ENCODE data around the gene PTCH1.

DNA sequence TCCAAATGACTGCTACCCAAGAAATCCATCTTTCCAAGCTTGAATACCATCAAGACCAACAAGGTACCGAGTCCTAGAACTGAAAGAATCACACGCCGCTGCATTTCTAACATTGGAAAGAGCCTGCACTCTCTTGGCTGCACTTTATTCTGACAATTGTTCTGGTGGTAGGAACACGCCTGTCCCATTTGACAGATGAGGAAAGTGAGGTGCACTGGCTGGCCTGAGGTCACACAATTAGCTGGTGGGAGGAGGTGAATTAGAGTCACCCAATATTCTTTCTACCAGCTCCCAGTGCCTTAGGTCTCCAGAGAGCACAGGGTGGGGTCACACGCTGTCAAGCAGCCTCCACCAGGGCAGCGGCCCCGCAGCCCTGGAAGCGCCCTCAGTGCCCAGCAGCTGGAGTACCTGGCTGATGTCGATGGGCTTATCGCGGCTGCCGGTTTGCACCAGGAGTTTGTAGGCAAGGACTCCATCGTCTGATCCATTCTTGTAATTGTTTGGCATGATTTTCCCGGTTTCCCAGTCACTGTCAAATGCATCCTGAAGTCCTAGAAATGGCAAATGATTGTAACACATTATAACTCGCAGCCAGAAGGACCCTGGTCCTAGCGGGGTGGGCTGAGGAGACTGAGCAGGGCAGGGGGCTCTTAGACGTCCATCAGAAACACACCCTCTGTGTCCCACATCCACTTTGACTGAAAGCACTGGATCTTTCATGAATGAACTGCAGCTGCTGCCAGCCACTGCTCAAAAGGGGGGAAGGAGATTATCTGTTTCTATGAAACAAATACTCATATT lies 55.1 kb downstream of the PTCH1 start:
- TF ChIP-seq, protein P1, sequence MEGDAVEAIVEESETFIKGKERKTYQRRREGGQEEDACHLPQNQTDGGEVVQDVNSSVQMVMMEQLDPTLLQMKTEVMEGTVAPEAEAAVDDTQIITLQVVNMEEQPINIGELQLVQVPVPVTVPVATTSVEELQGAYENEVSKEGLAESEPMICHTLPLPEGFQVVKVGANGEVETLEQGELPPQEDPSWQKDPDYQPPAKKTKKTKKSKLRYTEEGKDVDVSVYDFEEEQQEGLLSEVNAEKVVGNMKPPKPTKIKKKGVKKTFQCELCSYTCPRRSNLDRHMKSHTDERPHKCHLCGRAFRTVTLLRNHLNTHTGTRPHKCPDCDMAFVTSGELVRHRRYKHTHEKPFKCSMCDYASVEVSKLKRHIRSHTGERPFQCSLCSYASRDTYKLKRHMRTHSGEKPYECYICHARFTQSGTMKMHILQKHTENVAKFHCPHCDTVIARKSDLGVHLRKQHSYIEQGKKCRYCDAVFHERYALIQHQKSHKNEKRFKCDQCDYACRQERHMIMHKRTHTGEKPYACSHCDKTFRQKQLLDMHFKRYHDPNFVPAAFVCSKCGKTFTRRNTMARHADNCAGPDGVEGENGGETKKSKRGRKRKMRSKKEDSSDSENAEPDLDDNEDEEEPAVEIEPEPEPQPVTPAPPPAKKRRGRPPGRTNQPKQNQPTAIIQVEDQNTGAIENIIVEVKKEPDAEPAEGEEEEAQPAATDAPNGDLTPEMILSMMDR (IDR thresholded peaks at IDR 0.05; ENCODE audit: low read depth, low read length) = no peak
- no peak for TF ChIP-seq EZH2phosphoT487 (IDR thresholded peaks at IDR 0.05; ENCODE audit: low read depth)
